Keratinocyte (primary cell): Measurements from ENCODE around the gene DNLZ.

Experiments
- CTCF ChIP-seq, 3 experiments: IDR thresholded peaks in 1 of 3; conservative IDR thresholded peaks in 1 of 3; optimal IDR thresholded peaks in 1 of 3; 2 replicates in 2 of 3; 3 replicates in 1 of 3; pipeline versions ENCODE3 to v1.5.1; 2011; ENCODE audit warnings: low read length in 3 of 3, mild to moderate bottlenecking in 3 of 3, moderate library complexity in 2 of 3, control low read depth in 1 of 3, inconsistent platforms in 1 of 3; ENCODE audit not compliant: insufficient read depth in 2 of 3; ENCODE audit errors: extremely low read depth in 1 of 3
- EZH2 ChIP-seq: IDR thresholded peaks from one replicate; pipeline ENCODE4 v1.6.1; 2012; ENCODE audit warnings: inconsistent platforms, mild to moderate bottlenecking, low read length, moderate library complexity

DNA sequence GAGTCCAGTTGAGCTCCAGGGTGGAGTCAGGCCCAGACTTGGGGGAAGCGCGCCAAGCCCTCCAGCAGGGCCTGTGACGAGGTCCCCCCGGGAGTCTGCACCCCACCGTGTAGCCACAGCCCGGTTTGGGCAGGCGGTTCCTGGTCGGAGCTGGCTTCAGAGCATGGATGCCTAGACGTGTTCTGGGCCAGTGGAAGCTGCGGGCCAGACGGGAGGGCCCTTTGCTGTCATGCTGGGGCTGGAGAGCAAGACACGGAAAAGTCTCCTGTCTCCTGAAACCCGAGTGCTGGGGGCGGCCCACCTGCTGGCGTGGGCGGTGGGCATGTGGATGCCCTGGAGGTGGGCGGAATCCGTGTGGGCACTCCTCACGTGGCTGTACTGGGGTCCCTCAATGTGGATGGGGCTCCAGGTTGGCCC lies 34.3 kb downstream of the DNLZ start:
- TF ChIP-seq CTCF (optimal IDR thresholded peaks at IDR 0.05 in 1 of 3, IDR thresholded peaks at IDR 0.05 in 1 of 3, conservative IDR thresholded peaks at IDR 0.05 in 1 of 3; ENCODE audit: extremely low read depth in 1 of 3, insufficient read depth in 2 of 3, low read length in 3 of 3), result no peak
- TF ChIP-seq EZH2, result no peak
